Erythroblast (primary cell): ENCODE data around the gene HOXC13.

ENCODE experiments used
- GATA1 ChIP-seq: IDR thresholded peaks from 2 replicates; pipeline ENCODE4 v1.6.1; 2011; ENCODE audit warnings: low read depth, mild to moderate bottlenecking, control low read depth, low read length, moderate library complexity
- POLR2A ChIP-seq: IDR thresholded peaks from 2 replicates; pipeline ENCODE4 v1.6.1; 2011; ENCODE audit warnings: mild to moderate bottlenecking, low read length

DNA sequence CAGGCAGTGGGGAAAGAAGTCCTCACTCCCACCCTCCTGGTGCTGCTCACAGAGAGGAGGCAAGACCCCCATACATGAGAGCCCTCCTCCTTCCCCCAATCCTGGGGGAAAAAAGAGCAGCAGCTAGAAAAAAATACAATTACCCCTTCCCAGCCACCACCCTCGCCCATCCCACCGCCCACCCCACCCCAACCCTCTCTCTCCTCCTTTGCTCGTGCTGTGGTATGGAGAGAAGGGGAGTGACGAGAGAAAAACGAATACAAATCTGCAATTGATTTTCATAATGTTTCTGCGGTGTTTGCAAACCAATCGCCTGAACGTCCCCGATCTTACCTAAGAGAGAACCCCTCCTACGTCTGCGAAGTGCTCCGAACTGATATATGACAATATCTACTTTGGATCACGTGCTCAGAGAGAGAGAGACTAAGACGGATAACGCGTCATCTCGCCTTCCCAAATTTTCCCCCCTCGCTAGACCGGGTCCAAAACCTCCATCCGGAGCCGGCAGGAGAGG lies 34.1 kb downstream of the HOXC13 start, which contains the start of gene HOXC11:
- no peak for TF ChIP-seq POLR2A
- no peak for TF ChIP-seq GATA1
